ENCODE data around the gene IFI27.

DNA sequence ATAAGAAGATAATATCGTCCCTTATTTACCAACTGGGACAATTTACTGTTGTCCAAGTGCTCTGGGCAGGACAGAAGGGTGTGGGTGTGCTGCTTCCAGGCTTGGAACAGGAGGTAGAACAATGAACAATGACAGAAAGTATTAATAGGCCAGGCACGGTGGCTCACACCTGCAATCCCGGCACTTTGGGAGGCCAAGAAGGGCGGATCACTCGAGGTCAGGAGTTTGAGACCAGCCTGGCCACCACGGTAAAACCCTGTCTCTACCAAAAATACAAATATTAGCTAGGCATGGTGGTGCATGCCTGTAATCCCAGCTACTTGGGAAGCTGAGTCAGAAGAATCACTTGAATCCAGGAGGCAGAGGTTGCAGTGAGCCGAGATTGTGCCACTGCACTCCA, 2.5 kb downstream of the IFI27 start:
- TF ChIP-seq, protein P1, sequence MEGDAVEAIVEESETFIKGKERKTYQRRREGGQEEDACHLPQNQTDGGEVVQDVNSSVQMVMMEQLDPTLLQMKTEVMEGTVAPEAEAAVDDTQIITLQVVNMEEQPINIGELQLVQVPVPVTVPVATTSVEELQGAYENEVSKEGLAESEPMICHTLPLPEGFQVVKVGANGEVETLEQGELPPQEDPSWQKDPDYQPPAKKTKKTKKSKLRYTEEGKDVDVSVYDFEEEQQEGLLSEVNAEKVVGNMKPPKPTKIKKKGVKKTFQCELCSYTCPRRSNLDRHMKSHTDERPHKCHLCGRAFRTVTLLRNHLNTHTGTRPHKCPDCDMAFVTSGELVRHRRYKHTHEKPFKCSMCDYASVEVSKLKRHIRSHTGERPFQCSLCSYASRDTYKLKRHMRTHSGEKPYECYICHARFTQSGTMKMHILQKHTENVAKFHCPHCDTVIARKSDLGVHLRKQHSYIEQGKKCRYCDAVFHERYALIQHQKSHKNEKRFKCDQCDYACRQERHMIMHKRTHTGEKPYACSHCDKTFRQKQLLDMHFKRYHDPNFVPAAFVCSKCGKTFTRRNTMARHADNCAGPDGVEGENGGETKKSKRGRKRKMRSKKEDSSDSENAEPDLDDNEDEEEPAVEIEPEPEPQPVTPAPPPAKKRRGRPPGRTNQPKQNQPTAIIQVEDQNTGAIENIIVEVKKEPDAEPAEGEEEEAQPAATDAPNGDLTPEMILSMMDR (IDR thresholded peaks at IDR 0.05), result no peak
- TF ChIP-seq POLR2A (IDR thresholded peaks at IDR 0.05) (no peak), EP300 (IDR thresholded peaks at IDR 0.05) (no peak)
